SK-N-MC (cell line): ENCODE measurements around the gene MAPKBP1.

Source experiments
- DNase-seq: peaks from one replicate; pipeline ENCODE4 v3.0.0-alpha.2; 2011; ENCODE audit warnings: low read depth, low spot score
- H3K27ac ChIP-seq: fragments of 200-600 bp; sonication (generic); 2 replicates; pipeline ENCODE4 v1.5.1; 2016; ENCODE audit warnings: mixed run types
- H3K36me3 ChIP-seq: fragments of 200-600 bp; sonication (generic); 2 replicates; pipeline ENCODE4 v1.6.1; 2017; ENCODE audit warnings: antibody characterized with exemption, low read length, mixed read lengths; ENCODE audit not compliant: insufficient read depth
- H3K4me3 ChIP-seq: fragments of 200-600 bp; sonication (generic); 2 replicates; pipeline ENCODE4 v1.5.1; 2016
- H3K9ac ChIP-seq: fragments of 200-600 bp; sonication (generic); 2 replicates; pipeline ENCODE4 v1.8.0; 2017; ENCODE audit warnings: mixed run types, mixed read lengths; ENCODE audit not compliant: insufficient read length
- H3K9me3 ChIP-seq: fragments of 200-600 bp; sonication (generic); 2 replicates; pipeline ENCODE4 v1.6.1; 2017; ENCODE audit warnings: low read depth, mild to moderate bottlenecking, antibody characterized with exemption, low read length, moderate library complexity, mixed read lengths
- EZH2 ChIP-seq: fragments of 200-600 bp; sonication (generic); IDR thresholded peaks from one replicate; pipeline ENCODE4 v1.6.1; 2017; ENCODE audit warnings: antibody characterized with exemption
- FOXP2 ChIP-seq: optimal IDR thresholded peaks from 2 replicates; pipeline ENCODE3; 2011; ENCODE audit warnings: mild to moderate bottlenecking, moderate library complexity; ENCODE audit not compliant: insufficient read depth; ENCODE audit errors: extremely low read length, control extremely low read depth
- POLR2AphosphoS5 ChIP-seq: IDR thresholded peaks from 2 replicates; pipeline ENCODE4 v1.6.1; 2012; ENCODE audit warnings: mild to moderate bottlenecking, low read depth, low read length, borderline replicate concordance

Gene MAPKBP1

GRCh38 chr15:41806291-41807181 is 32.3 kb downstream of the MAPKBP1 start:
- Histone ChIP-seq H3K36me3 (no peaks in the 10 kb centered on the region), H3K27ac (no peak overlapping the region), H3K4me3 (no peak overlapping the region), H3K9me3 (no peaks in the 10 kb centered on the region), H3K9ac (no peak overlapping the region)
- DNase-seq: no peak
- TF ChIP-seq EZH2: no peak
- TF ChIP-seq FOXP2: no peak
- TF ChIP-seq POLR2AphosphoS5: no peak

- H3K36me3 ChIP-seq: no peaks in the 10 kb centered on the region
- no peak overlapping the region for H3K4me3 ChIP-seq
- TF ChIP-seq EZH2 (no peak), POLR2AphosphoS5 (no peak), FOXP2 (no peak)
- no peak overlapping the region for H3K27ac ChIP-seq
- H3K9me3 ChIP-seq: no peaks in the 10 kb centered on the region
- DNase-seq: no peak
- no peak overlapping the region for H3K9ac ChIP-seq
Measured at GRCh38 chr15:41809121-41809520, 34.8 kb downstream of the MAPKBP1 start.

DNA sequence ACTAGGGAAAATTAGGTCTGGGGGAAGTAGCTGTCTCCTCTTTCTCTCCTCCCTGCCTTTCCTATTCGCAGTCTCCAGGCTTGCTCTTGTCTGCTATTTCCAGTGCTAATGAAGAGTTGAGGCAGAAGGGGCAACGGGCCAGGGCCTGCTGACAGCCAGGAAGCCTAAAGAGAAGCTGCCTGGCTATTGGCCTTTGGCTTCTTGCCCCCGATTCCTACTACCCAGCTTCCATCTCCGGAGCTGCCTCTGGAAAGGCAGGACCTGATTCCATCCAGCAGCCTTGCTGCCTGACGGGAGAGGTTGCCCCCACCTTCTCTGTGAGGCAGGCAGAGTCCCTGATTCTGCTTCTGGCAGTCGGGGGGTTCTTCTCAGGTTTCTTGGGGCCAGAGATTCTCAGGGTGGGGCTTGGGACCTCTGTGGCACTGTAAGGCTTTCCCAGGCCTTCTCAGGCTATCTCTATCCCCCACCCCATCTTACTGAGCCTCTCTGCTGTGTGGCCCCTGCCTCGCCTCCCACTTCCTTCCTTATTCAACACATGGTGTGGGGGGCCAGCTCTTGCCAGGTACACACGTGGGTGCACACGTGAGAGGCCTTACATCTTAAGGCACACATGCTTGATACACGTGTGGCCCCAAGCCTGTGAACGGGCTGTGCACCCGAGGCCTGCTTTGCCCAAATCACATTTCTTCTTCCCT is 35.4 kb downstream of the MAPKBP1 start:
- no peak overlapping the region for H3K4me3 ChIP-seq
- no peak overlapping the region for H3K9ac ChIP-seq
- no peaks in the 10 kb centered on the region for H3K9me3 ChIP-seq
- no peaks in the 10 kb centered on the region for H3K36me3 ChIP-seq
- no peak for DNase-seq
- no peak for TF ChIP-seq POLR2AphosphoS5
- TF ChIP-seq EZH2: no peak
- no peak for TF ChIP-seq FOXP2
- H3K27ac ChIP-seq: no peak overlapping the region

DNA sequence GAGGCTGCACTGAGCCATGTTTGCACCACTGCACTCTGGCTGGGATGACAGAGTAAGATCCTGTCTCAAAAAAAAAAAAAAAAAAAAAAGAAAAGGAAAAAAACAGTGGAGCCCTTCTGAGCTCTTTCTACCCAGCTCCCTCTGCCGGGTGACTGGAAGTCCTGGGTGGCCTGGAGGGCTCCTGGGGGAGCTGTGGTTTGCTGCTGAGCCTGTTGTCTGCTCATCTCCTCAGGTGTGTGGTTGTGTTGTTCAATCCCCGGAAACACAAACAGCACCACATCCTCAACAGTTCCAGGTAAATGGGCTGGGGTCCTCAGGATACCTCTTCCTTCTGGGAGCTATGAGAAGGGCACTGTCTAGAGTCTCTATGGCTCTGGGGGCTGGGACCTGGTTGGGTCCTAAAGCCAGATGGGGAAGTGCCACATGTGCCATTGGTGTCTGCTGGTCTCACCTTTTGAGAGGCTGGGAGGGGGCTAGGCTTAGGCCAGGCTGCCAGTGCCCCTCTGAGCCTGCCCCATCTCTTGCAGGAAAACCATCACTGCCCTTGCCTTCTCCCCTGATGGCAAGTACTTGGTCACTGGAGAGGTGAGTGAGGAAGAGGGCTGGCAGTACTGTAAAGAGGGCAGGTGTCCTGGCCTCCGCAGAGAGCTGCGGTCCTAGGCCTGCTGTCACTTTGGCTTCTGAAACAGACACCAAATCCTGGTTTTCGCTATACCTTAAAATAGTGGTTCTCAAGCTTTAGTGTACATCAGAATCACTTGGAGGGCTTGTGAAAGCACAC is 36.6 kb downstream of the MAPKBP1 start:
- TF ChIP-seq EZH2: no peak
- TF ChIP-seq POLR2AphosphoS5: no peak
- TF ChIP-seq FOXP2: no peak
- no peaks in the 10 kb centered on the region for H3K9me3 ChIP-seq
- DNase-seq: no peak
- H3K9ac ChIP-seq: no peak overlapping the region
- no peak overlapping the region for H3K4me3 ChIP-seq
- no peaks in the 10 kb centered on the region for H3K36me3 ChIP-seq
- H3K27ac ChIP-seq: no peak overlapping the region

DNA sequence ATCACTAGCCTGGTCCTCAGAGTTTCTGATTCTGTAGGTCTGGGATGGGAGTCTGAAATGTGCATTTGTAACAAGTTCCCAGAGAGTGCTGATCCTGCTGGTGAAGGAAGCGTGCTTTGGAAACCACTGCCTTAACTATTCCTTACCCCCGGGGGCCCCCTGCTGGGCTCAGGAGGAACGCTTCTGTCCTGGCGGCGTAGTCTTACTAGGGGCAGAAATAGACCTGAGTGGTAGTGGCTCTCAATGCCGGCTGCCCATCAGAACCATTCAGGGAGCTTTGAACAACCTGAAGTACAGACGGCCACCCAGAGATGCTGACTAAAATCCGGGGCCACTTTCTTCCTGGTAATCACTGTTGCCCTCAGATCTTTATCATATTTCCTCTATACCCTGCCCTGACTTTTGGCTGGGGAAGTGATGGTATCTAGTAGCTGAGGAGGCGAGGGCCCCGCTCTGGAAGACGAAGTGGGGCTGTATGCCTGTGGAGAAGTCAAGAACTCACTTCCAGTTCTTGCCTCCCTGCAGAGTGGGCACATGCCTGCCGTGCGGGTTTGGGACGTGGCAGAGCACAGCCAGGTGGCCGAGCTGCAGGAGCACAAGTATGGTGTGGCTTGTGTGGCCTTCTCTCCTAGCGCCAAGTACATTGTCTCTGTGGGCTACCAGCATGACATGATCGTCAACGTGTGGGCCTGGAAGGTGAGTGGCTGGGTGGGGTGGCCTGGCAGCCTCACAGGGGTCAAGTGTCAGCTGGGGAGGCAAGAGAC is 37.3 kb downstream of the MAPKBP1 start:
- H3K27ac ChIP-seq: no peak overlapping the region
- H3K4me3 ChIP-seq: no peak overlapping the region
- peak; percentile 20 for DNase-seq
- no peaks in the 10 kb centered on the region for H3K9me3 ChIP-seq
- no peaks in the 10 kb centered on the region for H3K36me3 ChIP-seq
- TF ChIP-seq EZH2: no peak
- TF ChIP-seq POLR2AphosphoS5: no peak
- no peak for TF ChIP-seq FOXP2
- H3K9ac ChIP-seq: no peak overlapping the region

DNA sequence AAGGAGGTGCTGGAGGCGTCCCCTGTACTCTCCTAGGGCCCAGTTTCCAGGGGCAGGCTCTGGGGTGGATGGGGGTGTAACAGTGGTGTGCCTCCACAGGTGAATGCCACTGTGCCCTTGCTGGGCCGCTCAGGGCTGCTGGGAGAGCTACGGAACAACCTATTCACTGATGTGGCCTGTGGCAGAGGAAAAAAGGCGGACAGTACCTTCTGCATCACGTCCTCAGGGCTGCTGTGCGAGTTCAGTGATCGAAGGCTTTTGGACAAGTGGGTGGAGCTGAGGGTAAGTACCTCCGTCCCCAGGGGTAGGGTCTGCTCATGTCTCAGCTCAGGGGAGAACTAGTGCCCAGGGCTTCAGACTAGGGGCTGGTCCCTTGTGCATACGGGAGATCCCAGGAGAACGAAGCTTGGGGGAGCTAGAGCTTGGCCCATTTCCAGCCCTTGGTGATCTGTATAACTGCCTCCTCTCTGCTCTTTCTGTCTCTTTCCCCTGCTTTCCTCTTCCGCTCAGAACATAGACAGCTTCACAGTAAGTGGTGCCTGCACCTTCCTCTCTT is 38.6 kb downstream of the MAPKBP1 start:
- H3K9ac ChIP-seq: no peak overlapping the region
- DNase-seq: no peak
- TF ChIP-seq FOXP2: no peak
- no peak for TF ChIP-seq POLR2AphosphoS5
- TF ChIP-seq EZH2: no peak
- no peak overlapping the region for H3K4me3 ChIP-seq
- H3K36me3 ChIP-seq: peaks cover 5% of the 10 kb centered on the region; the same call in 1 of the 2 replicates
- no peak overlapping the region for H3K27ac ChIP-seq
- no peaks in the 10 kb centered on the region for H3K9me3 ChIP-seq

DNA sequence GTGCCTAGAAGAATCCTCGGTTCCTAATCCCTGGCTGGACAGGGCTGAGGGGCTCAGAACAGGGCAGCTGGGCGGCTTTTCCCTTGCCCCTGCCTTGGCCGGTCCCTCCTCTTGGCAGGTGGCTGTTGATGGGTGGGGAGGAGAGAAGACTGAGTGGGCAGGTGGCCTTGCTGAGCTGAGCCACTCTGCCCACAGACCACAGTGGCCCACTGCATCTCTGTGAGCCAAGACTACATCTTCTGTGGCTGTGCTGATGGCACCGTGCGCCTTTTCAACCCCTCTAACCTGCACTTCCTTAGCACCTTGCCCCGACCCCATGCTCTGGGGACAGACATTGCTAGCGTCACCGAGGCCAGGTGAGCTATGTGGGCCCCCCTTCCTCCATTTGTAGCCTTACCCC is 39.1 kb downstream of the MAPKBP1 start:
- no peak for TF ChIP-seq FOXP2
- no peak for TF ChIP-seq POLR2AphosphoS5
- TF ChIP-seq EZH2: no peak
- Histone ChIP-seq H3K9me3 (no peaks in the 10 kb centered on the region), H3K36me3 (peaks cover 9% of the 10 kb centered on the region; the same call in 1 of the 2 replicates), H3K27ac (no peak overlapping the region), H3K9ac (no peak overlapping the region), H3K4me3 (no peak overlapping the region)
- DNase-seq: no peak
